NCI-H526 treated with DMSO at 0.1 percent for 48 hours (cell line): Measurements from ENCODE around the gene MRPL17.
A peak's percentile ranks its signal among the peaks of the same experiment; 100 is the strongest.

Experiments used
- DNase-seq: peaks from one replicate; lab custom pipeline; 2025; lab: John Stamatoyannopoulos, UW

MRPL17 gene

GRCh38 chr11:6682591-6682935 lies 577 bp downstream of the MRPL17 start:
- DNase-seq: no peak

- DNase-seq: no peak
These were observed 1.2 kb downstream of the MRPL17 start for GRCh38 chr11:6681949-6682348.

DNA sequence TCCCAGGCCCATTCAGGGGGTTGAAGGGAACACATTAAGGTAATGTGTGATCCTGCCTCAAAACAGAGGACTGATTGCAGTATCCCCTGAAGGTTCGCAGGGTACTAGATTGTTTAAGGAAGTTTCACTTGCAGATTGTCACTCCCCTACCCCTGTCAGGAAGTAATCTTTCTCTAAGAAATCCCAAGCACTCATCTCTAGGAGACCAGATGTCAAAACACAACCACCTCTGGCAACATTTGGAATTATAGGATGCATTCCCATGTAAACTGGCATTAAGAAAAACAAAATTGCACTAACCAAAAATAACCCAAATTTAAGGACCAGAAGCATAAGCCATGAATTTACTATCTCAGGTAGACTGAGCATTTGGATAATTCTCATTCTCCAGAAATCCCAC lies 1.6 kb downstream of the MRPL17 start:
- no peak for DNase-seq

DNA sequence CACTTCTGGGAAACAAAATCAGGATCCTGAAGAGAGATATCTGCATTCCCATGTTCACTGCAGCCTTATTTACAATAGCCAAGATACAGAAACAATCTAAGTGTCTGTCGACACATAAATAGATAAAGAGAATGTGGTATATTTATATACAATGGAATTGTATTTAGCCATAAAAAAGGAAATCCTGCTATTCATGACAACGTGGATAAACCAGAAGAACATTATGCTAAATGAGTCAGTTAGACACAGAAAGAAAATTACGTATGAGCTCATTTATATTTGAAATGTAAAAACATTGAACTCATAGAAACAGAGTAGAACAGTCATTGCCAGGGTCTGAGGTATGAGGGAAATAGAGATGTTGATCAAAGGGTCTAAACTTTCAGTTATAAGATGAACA lies 6.1 kb downstream of the MRPL17 start:
- DNase-seq: no peak

GRCh38 chr11:6674862-6675261 lies 8.3 kb downstream of the MRPL17 start:
- no peak for DNase-seq

DNA sequence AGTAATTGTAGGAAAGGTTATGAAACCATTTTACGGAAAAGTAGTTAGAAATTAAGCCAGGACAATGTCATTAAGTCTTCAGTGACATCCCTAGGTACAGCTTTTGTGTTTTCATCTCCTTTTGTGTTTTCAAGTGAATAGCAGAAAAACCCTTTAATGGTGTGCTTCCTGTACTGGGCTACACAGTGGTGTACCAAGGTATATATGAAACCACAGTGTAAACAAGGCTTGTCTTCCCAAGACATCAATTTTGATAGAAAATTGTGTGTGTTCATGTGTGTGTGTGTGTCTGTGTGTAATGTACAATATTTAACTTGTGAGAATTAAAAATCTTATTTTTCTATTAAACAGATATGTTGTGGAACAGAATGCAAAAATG lies 8.9 kb downstream of the MRPL17 start:
- no peak for DNase-seq

DNA sequence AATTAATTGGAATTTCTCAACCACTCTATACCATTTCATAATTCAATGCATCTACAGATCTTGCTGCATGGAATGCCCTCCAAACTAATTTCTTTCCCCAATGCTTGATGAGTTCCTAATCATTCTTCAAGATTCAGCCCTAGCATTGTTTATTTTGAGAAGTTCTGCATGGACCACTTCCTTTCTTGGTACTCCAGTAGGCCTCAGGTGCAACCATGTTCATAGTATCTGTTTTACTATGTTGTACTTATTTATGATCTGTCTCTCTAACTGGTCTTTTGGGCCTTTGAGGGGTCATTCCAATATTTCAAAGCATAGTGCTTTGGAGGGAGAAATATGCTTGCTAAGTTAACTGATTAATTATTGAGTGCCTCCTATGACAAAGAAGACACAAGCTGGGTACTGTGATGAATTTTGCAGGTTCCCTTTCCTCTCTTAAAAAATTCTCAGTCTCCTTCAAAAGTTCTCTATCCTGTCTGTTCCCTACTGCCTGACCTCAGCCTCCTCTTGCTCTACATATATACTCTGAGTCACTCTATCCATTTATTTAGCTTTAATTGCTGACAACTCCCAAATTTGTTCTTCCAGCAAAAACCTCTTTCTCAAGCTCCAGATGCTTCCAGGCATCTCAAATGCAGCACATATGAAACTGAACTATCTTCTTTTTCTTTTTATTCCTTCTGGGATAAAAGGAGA lies 9.5 kb downstream of the MRPL17 start:
- no peak for DNase-seq

DNA sequence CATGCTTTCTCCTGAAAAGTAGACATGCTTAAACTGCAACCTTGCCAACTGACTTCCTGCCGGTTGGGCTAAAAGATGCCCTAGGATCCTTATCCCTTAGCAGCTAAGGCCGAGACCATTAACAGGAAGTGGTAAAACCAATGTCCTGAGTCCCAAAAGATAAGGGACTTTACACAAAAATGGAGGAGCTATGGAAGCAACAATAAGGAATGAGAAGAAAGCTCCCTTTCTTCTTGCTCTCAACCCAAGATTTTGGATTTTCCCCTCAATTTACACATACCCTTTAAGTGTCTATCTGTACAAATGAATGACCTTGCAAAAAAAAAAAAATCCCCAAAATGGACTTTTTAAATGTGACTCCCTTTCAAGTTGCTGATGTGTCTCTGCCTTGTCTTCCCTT lies 11.1 kb downstream of the MRPL17 start:
- DNase-seq: no peak

DNA sequence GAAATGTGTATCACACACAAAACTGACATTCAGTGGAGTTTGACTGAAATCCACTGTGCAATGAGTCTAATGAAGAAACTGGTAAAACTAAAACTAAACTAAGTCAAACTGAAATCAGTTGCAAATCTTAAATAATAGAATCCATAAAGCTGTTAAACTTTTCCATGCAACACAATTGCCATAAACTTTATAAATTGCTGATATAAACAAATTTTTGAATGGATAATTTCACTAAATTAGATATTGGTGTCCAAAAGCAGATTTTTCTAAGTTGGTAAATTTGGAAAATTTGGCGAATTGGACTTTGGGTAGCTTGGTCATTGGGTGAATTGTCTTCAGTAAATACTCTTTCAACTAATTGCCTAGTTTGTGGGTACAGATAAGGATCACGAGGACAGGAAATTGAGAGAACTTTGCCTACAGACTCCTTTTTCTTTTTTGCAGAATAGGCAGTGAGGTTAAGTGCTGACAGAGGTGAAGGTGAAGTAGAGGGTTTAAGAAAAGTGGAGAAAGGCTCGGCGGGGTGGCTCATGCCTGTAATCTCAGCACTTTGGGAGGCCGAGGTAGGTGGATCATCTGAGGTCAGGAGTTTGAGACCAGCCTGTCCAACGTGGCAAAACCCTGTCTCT lies 12.8 kb downstream of the MRPL17 start:
- DNase-seq: no peak

- DNase-seq: peak; percentile 16
These were observed 15.3 kb downstream of the MRPL17 start for GRCh38 chr11:6667733-6668374.

DNA sequence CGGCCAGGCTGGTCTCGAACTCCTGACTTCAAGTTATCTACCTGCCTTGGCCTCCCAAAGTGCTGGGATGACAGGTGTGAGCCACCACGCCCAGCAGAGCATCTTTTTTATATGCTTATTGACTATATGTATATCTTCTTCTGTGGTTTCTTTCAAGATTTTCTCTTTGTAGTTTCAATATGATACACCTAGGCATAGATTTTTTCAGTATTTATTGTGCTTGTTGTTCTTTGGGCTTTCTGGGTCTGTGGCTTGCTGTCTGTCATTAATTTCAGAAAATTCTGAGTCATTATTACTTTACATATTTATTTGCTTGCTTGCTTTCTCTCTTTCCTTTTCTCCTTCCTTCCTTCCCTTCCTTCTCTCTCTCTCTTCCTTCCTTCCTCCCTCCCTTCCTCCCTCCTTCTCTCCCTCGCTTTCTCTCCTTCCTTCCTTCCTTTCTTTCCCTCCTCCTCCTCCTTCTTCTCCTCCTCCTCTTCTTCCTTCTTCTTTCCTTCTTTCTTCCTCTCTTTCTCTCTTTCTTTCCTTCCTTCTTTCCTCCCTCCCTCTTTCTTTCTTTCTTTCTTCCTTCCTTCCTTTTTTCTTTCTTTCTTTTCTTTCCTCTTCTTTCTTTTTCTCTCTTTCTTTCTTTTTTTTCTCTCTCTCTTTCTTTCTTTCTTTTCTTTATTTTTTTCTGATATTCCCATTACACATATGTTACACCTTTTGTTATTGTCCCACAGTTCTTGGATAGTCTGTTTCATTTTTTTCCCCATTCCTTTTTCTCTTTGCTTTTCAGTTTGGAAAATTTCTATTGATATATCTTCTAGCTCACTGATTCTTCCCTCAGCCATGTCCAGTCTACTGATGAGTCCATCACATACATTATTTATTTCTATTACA lies 16.6 kb downstream of the MRPL17 start:
- no peak for DNase-seq

- DNase-seq: no peak
These were observed 18.6 kb downstream of the MRPL17 start for GRCh38 chr11:6664551-6664950.

DNA sequence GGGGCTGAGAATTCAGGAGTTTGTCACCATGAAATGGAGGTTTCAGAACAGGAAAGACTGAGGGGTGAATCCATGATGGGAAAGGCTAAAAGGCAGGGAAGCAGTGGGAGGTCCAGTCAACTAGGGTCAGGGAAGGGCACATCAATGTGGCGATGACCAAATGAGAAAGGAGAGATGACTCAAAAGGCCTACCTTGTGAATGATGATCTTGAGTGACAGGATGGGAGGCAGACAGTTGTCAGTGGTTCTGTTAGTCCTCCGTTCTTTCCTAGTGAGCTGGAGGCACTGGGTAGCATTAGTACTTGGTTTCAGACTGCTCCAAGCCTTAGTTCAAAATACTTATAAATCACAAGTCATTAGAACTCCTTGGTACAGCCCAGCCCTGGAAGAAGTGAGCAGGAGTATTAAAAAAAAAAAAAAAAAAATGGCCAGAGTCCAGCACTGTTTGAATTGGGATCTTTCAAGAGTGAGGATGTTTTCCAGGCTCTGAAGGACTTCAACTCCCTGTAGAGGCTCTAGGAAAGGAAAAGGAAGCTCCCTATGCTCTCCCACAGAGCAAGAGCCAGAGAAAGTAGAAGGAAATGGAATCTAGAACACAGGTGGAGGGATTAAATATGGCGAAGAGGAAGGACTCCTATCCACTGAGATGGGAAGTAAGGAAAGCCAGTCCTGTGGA lies 19.2 kb downstream of the MRPL17 start:
- DNase-seq: no peak

DNA sequence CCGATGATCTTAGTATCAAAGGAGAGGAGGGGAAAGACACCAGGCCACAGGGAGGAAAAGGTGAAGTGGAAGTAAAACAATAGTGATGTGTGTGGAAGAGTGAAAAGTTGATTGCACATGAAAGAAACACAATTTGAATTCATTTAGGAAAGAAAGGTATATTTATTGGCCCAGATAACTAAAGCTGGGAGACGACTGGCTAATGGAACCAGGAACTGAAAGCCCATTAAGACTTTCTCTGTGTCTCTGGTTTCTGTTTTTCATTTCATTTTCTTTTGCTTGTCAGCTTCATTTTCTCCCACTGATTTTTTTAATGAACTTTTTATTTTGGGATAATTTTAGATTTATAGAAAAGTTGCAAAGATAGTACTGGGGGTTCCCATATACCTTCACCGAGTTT lies 22.4 kb downstream of the MRPL17 start:
- DNase-seq: no peak

DNA sequence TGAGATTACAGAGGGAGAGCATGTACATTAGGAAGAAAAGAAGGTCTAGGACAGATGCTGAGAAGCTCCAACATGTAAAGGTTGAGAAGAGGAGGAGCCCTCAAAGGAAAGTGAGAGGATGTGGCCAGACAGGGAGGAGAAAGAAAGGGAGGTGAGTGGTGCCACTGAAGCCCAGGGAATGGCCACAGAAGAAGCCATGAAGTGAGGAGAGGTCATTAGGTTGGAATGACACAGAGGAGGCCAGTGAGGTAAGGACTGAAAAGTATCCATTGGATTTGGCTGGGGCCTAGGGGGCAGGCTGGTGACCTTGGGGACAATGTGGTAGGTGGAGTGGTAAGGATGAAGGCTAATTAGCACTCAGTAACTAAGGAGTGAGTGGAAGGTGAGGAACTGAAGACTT lies 24.5 kb downstream of the MRPL17 start:
- no peak for DNase-seq

GRCh38 chr11:6657346-6657745 lies 25.8 kb downstream of the MRPL17 start:
- DNase-seq: no peak

- DNase-seq: no peak
These were observed 26.2 kb downstream of the MRPL17 start for GRCh38 chr11:6656936-6657335.

DNA sequence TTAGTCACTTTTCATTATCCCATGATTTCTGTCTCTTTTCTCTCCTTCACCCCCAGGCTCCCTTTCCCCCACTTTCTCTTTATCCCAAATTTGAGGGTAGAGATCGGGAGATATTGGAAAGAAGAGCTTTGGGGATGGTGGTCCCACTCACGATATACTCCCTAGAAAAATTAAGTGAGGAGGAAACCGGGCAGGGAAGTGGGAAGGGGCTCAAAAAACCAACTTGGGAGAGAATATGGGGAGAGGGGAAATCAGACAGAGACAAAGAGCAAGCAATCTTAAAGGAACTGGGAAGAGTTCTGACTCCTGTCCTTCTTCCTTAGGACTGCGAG lies 26.6 kb downstream of the MRPL17 start:
- no peak for DNase-seq

DNA sequence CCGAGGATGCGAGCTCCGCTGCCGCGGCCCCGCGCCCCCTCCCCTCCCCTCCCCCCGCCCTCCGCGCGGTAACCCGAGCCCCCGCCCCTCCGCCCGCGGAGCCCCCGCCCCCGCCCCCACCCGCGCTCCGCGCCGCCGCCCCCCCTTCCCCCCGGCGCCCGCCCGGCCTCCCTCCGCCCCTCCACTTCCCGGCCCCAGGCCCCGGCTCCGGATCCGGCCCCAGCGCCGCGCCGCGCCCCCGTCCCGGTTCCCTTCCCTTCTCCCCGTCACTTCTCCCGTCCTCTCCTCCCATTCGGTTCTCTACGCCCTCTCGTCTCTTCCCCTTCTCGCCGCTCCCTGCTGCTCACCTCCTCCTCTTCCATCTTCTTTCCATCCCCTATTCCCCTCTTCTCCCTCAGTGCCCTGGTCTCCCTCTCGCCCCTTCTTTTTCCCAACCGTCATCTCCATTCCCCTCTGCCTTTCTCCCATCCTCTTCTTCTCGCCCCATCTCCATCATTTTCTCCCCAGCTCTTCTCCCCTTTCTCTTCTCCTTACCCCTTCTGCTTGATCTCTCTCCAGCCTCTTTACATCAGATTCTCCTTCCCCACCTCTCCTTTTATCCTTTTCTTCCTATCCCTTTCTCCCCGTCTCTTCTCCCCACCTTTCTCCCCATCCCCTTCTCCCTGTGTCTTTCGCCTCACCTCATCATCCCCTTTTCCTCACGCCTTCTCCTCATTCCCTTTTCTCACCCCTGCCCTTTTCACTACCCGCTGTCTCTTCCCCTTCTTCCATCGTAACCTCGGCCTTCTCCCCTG lies 27.2 kb downstream of the MRPL17 start, which contains the start of gene DCHS1:
DCHS1 (minus strand) TSS at position 20 of the 794 bp plus-strand sequence. CDS start 14,196 bp downstream, outside the sequence.
- DNase-seq: no peak

DNA sequence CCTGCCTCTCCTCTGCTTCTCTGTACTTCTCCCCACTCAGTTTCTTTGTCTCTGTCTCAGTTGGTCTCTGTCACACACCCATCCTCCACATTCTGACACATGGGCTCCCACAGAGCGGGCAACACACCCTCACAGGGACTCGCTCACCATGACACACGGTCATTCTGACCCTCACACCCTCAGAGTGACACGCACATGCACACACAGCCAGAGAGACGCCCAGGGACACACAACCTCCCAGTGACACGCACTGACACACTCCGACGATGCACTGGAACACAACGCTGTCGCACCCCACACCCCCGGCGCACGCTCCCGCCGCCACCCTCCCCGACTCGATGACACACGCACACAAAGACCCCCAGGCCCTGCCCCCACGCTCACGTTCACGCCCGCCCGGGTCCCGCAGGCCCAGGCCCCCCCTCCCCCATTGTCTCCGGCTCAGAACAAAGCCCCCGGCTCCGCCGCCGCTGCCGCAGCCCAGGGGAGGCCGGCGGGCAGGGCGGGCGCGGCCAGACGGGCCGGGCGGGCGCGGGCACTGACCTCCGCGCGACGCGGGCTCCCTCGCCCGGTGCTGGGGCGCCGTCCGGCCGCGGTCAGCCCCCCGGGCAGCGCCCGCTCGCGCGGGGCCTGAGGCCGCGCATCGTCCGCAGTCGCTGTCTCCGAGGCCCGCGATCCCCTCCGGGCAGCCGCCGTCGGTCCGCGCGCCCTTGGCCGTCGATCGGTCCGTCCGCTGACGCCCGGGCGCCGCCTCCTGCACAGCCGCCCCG lies 27.9 kb downstream of the MRPL17 start:
- no peak for DNase-seq
